Small intestine (tissue), 7 donors: Measurements from ENCODE around the gene HIBCH. TPM values are rescaled to one million over a fixed set of nuclear protein-coding genes. Genes with fewer than 3 reads are reported as not detected.
"Not testable (repeated sequence)": the region's sequence is repeated elsewhere in the genome, so short reads cannot be mapped to it uniquely, and the experiment has no call there.

ENCODE experiments used
- DNase-seq, 2 donors: peaks; one replicate each; pipeline versions ENCODE4 v3.0.0 to v3.0.0-alpha.2; 2013
- FAIRE-seq: peaks from 2 replicates; lab custom pipeline; 2012; peaks lifted over from hg19 to GRCh38; lab: Jason Lieb, UNC
- H3K27ac ChIP-seq, 3 donors: one replicate each; pipeline ENCODE4 v1.5.1; 2013; ENCODE audit warnings: low read length in 2 of 3, mild to moderate bottlenecking in 2 of 3, control low read depth in 1 of 3, inconsistent platforms in 1 of 3, low read depth in 1 of 3, moderate library complexity in 1 of 3
- H3K27me3 ChIP-seq, 3 donors: one replicate each; pipeline ENCODE4 v1.6.1; 2013; ENCODE audit warnings: low read length in 3 of 3, inconsistent platforms in 1 of 3; ENCODE audit not compliant: control insufficient read depth in 3 of 3, insufficient read depth in 3 of 3
- H3K36me3 ChIP-seq, 3 donors: one replicate each; pipeline ENCODE4 v1.6.1; 2013; ENCODE audit warnings: low read length in 3 of 3, inconsistent platforms in 1 of 3, low read depth in 1 of 3, mild to moderate bottlenecking in 1 of 3, moderate library complexity in 1 of 3; ENCODE audit not compliant: control insufficient read depth in 3 of 3, insufficient read depth in 2 of 3
- H3K4me1 ChIP-seq, 3 donors: one replicate each; pipeline ENCODE4 v1.6.1; 2013; ENCODE audit warnings: low read length in 2 of 3, inconsistent platforms in 1 of 3, low read depth in 1 of 3, mild to moderate bottlenecking in 1 of 3, moderate library complexity in 1 of 3; ENCODE audit not compliant: control insufficient read depth in 3 of 3, insufficient read depth in 2 of 3
- H3K4me3 ChIP-seq, 3 donors: one replicate each; pipeline ENCODE4 v1.5.1; 2013; ENCODE audit warnings: low read length in 3 of 3, control low read depth in 1 of 3, inconsistent platforms in 1 of 3, low read depth in 1 of 3, mild to moderate bottlenecking in 1 of 3, moderate library complexity in 1 of 3
- H3K9me3 ChIP-seq, 2 donors: one replicate each; pipeline ENCODE4 v1.6.1; 2013; ENCODE audit warnings: low read depth in 1 of 2, low read length in 1 of 2; ENCODE audit not compliant: control insufficient read depth in 2 of 2, insufficient read depth in 1 of 2
- WGBS, 3 donors: extraction: QIAGEN DNeasy Blood & Tissue Kit; methylation state at CpG; one replicate each; pipeline ENCODE4 v1.1.7; 2013; 5-methylcytosine and 5-hydroxymethylcytosine counted together
- polyA plus RNA-seq, 4 donors: library from polyadenylated mRNA; stranded (reverse) in 3 of 4; unstranded in 1 of 4; fragments of 200-250 nt in 3 of 4; fragments of 120-200 nt in 1 of 4; gene quantifications; one replicate each; pipeline versions ENCODE4 v1.2.1 to v1.2.3, GENCODE V29; 2013
- donor health status: healthy with polysubstance abuse.
- donor health status: control.
- donor health status: control.
- donor health status: Bipolar disorder and iron deficiency.
- donor health status: healthy.

Gene HIBCH
- polyA plus RNA-seq, 4 donors = 27.0 to 48.6 (median 37.0) TPM

- H3K4me1 ChIP-seq = no peaks in the 10 kb centered on the region
- H3K9me3 ChIP-seq = no peaks in the 10 kb centered on the region
- 73 to 94% (median 88%) methylated on average over 2 of the region's 2 CpGs for WGBS, 3 donors
- H3K27me3 ChIP-seq = no peaks in the 10 kb centered on the region
- peaks cover 0 to 28% (median 6%) of the 10 kb centered on the region in 3 donors for H3K36me3 ChIP-seq
- H3K27ac ChIP-seq = no peak overlapping the region
- no peak overlapping the region for H3K4me3 ChIP-seq
- FAIRE-seq (no peak), DNase-seq (no peak)
Observed at GRCh38 chr2:190283783-190284182, 35.8 kb downstream of the HIBCH start.

DNA sequence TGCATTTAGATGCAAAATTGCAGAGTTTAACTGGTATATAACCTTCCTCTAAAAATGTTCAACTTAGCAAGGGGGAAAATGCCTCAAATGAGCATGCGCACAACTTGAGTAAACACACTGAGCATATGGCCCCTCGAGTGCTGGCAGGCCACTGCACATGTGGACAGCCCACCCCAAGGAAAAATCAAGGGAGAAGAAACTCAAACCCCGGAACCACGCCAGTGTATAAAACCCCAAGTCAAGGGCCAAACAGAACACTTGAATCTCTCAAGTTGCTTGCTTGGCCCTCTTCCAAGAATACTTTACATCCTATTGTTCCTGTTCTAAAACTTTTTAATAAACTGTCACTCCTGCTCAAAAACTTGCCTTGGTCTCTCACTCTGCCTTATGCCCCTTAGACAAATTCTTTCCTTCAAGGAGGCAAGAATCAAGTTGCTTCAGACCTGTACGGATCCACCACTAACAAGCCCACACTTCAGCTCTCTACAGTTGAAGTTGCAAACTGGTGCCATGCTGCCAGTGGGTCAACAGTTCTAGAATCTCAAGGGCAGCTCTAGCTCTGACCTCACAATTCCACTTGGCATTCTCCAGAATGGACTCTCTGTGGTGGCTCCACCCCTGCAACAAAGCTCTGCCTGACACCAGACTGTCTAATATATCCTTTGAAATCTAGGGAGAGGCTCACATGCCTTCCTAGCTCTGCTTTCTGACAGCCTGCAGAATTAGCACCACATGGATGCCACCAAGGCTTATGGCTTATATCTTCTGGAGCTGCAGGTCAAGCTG, 38.9 kb downstream of the HIBCH start:
- DNase-seq (no peak), FAIRE-seq (no peak)
- no peak overlapping the region for H3K4me3 ChIP-seq
- no peaks in the 10 kb centered on the region for H3K4me1 ChIP-seq
- 74 to 94% (median 94%) methylated on average over 5 of the region's 5 CpGs for WGBS, 3 donors
- H3K27me3 ChIP-seq = no peaks in the 10 kb centered on the region
- no peaks in the 10 kb centered on the region for H3K9me3 ChIP-seq
- H3K36me3 ChIP-seq = peaks cover 0 to 16% (median 9%) of the 10 kb centered on the region in 3 donors
- H3K27ac ChIP-seq = no peak overlapping the region

GRCh38 chr2:190279256-190280134, 40.1 kb downstream of the HIBCH start:
- not testable (repeated sequence) for H3K4me3 ChIP-seq, H3K4me1 ChIP-seq, H3K9me3 ChIP-seq, H3K27ac ChIP-seq, H3K27me3 ChIP-seq, FAIRE-seq
- WGBS, 3 donors = 86 to 92% (median 90%) methylated on average over 12 of the region's 12 CpGs
- peaks cover 0 to 13% (median 6%) of the 10 kb centered on the region in 3 donors for H3K36me3 ChIP-seq
- DNase-seq = peak in 1 of 2 donors; percentile 5

- FAIRE-seq = no peak
Observed at GRCh38 chr2:190277234-190278112, 42.2 kb downstream of the HIBCH start.

GRCh38 chr2:190272457-190272842, 47.2 kb downstream of the HIBCH start:
- FAIRE-seq = no peak

More at GRCh38 chr2:190277234-190278112, 42.2 kb downstream of the HIBCH start:
- Histone ChIP-seq H3K4me1 (no peaks in the 10 kb centered on the region), H3K27ac (no peak overlapping the region), H3K4me3 (no peak overlapping the region), H3K27me3 (no peaks in the 10 kb centered on the region), H3K36me3 (peaks cover 0 to 16% (median 6%) of the 10 kb centered on the region in 3 donors), H3K9me3 (no peaks in the 10 kb centered on the region)
- peak; percentile 35 to 56 for DNase-seq
- 54 to 64% (median 56%) methylated on average over 4 of the region's 4 CpGs for WGBS, 3 donors

DNA sequence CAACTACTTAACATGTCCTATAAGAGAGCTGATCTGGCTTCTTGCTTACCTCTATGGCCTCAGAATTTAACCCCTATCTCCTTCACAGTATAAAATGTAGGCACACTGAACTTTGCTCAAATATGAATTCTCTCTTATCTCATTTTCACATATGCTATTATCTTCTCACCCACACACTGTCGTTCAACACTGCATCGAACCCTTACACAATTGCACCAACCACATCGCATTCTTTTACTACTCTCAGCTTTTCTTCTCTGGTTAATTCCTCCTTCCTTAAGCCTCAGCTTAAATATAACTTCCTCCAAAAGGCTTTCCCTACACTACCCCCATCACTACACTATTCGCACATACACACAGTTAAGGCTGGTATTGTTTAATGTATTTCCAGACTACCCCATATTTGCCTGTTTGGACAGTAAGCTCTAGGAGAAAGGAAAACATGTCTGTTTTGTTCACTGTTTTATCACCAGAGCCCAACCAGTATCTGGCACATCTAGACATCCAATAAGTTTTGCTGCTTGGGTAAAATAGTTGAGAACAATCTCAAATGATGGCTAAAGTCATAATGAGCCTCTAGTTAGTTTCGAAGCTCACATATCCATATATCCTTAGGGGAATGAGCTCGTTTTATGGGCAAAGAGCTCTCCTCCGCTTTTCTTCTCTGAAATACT, 47.7 kb downstream of the HIBCH start:
- 74 to 79% (median 76%) methylated on average over 7 of the region's 7 CpGs for WGBS, 3 donors
- H3K27ac ChIP-seq = no peak overlapping the region
- H3K27me3 ChIP-seq = no peaks in the 10 kb centered on the region
- peaks cover 0 to 3% of the 10 kb centered on the region in 2 donors for H3K9me3 ChIP-seq
- DNase-seq (peak; percentile 7 to 22), FAIRE-seq (no peak)
- peaks cover 0 to 7% (median 7%) of the 10 kb centered on the region in 3 donors for H3K36me3 ChIP-seq
- peaks cover 0 to 4% (median 0%) of the 10 kb centered on the region in 3 donors for H3K4me1 ChIP-seq
- no peak overlapping the region for H3K4me3 ChIP-seq

More at GRCh38 chr2:190272457-190272842, 47.2 kb downstream of the HIBCH start:
- 48 to 93% (median 80%) methylated on average over 2 of the region's 2 CpGs for WGBS, 3 donors
- H3K27ac ChIP-seq = no peak overlapping the region
- no peak for DNase-seq
- H3K4me1 ChIP-seq = peaks cover 0 to 4% (median 0%) of the 10 kb centered on the region in 3 donors
- H3K36me3 ChIP-seq = peaks cover 0 to 7% (median 3%) of the 10 kb centered on the region in 3 donors
- no peak overlapping the region for H3K4me3 ChIP-seq
- H3K27me3 ChIP-seq = no peaks in the 10 kb centered on the region
- no peaks in the 10 kb centered on the region for H3K9me3 ChIP-seq

DNA sequence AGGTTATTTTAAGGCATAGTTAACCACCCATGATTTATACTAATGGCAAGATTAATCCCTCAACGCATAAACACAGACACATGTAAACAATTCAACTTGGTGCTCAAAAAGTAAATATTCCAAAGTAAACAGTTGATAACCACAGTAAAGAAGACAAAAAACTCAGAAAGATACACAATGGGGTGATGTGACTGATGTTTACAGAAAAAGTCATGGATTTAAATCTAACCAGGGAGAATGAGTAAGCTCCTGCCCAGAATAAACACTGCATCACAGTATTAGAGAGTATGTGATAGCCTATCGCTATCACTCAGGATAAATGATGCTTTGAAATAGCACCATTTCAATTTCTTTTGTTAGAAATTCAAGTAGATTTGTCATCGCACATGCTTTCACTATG, 49.3 kb downstream of the HIBCH start:
- H3K9me3 ChIP-seq = peaks cover 0 to 3% of the 10 kb centered on the region in 2 donors
- H3K4me1 ChIP-seq = peaks cover 0 to 4% (median 0%) of the 10 kb centered on the region in 3 donors
- H3K27me3 ChIP-seq = no peaks in the 10 kb centered on the region
- FAIRE-seq = no peak
- H3K4me3 ChIP-seq = no peak overlapping the region
- DNase-seq = no peak
- peaks cover 0 to 11% (median 4%) of the 10 kb centered on the region in 3 donors for H3K36me3 ChIP-seq
- 85 to 91% (median 86%) methylated on average over 3 of the region's 3 CpGs for WGBS, 3 donors
- no peak overlapping the region for H3K27ac ChIP-seq
